GM23338 (cell line): ENCODE measurements around the gene USP2. TPM values are rescaled to one million over a fixed set of nuclear protein-coding genes. Genes with fewer than 3 reads are reported as not detected.
A peak's percentile ranks its signal among the peaks of the same experiment; 100 is the strongest.

ENCODE experiments used
- ATAC-seq: fragments of 200-7000 bp; cut with Tn5 transposase; 3 replicates; pipeline ENCODE4 v1.9.1; 2020
- DNase-seq: peaks from one replicate; pipeline ENCODE4 v3.0.0-alpha.2; 2015; ENCODE audit warnings: low spot score
- H2AFZ ChIP-seq: fragments of 200-600 bp; sonication (generic); 2 replicates; pipeline ENCODE4 v1.8.0; 2016; ENCODE audit warnings: antibody characterized with exemption, mild to moderate bottlenecking, moderate library complexity
- H3F3A ChIP-seq: fragments of 200-600 bp; sonication (generic); replicated peaks from 2 replicates; pipeline ENCODE4 v1.8.0; 2017; ENCODE audit warnings: antibody characterized with exemption, mixed run types, low read depth
- H3K27ac ChIP-seq: fragments of 200-600 bp; sonication (generic); 2 replicates; pipeline ENCODE4 v1.6.1; 2016; ENCODE audit warnings: low read depth
- H3K27me3 ChIP-seq: fragments of 200-600 bp; sonication (generic); 2 replicates; pipeline ENCODE4 v1.8.0; 2016; ENCODE audit warnings: mild to moderate bottlenecking, mixed run types, moderate library complexity; ENCODE audit not compliant: insufficient read depth
- H3K36me3 ChIP-seq: fragments of 200-600 bp; sonication (generic); 2 replicates; pipeline ENCODE4 v1.8.0; 2016; ENCODE audit warnings: mild to moderate bottlenecking; ENCODE audit not compliant: insufficient read depth
- H3K4me1 ChIP-seq: fragments of 200-600 bp; sonication (generic); 2 replicates; pipeline ENCODE4 v1.8.0; 2016; ENCODE audit warnings: mild to moderate bottlenecking, moderate library complexity; ENCODE audit not compliant: insufficient read depth
- H3K4me2 ChIP-seq: fragments of 200-600 bp; sonication (generic); 2 replicates; pipeline ENCODE4 v1.7.1; 2017; ENCODE audit warnings: mixed run types
- H3K4me3 ChIP-seq: fragments of 200-600 bp; sonication (generic); 2 replicates; pipeline ENCODE4 v1.6.1; 2016; ENCODE audit warnings: mixed run types
- H3K79me2 ChIP-seq: fragments of 200-600 bp; sonication (generic); replicated peaks from 2 replicates; pipeline ENCODE4 v1.8.0; 2017; ENCODE audit warnings: mild to moderate bottlenecking; ENCODE audit not compliant: insufficient read depth
- H3K9me2 ChIP-seq: fragments of 200-600 bp; sonication (generic); 2 replicates; pipeline ENCODE4 v1.8.0; 2017; ENCODE audit not compliant: insufficient read depth
- H4K20me1 ChIP-seq: fragments of 200-600 bp; sonication (generic); replicated peaks from 2 replicates; pipeline ENCODE4 v1.8.0; 2017; ENCODE audit warnings: mild to moderate bottlenecking; ENCODE audit not compliant: insufficient read depth
- H3K27ac Mint-ChIP-seq: 2 replicates; pipeline ENCODE4 v1.8.0; 2020; ENCODE audit warnings: inconsistent platforms, mild to moderate bottlenecking, moderate library complexity, mixed read lengths
- H3K27me3 Mint-ChIP-seq: 3 replicates; pipeline ENCODE4 v1.8.0; 2022; ENCODE audit warnings: low read depth, mild to moderate bottlenecking, moderate library complexity, mixed read lengths, inconsistent platforms; ENCODE audit not compliant: insufficient read depth, poor library complexity
- H3K36me3 Mint-ChIP-seq: 3 replicates; pipeline ENCODE4 v1.8.0; 2021; ENCODE audit warnings: low read depth, mild to moderate bottlenecking, inconsistent platforms, moderate library complexity, mixed read lengths
- H3K4me1 Mint-ChIP-seq: 3 replicates; pipeline ENCODE4 v1.8.0; 2020; ENCODE audit warnings: mild to moderate bottlenecking, inconsistent platforms, mixed read lengths
- H3K4me3 Mint-ChIP-seq: 3 replicates; pipeline ENCODE4 v1.8.0; 2021; ENCODE audit warnings: moderate library complexity, mild to moderate bottlenecking, inconsistent platforms, mixed read lengths
- H3K9me3 Mint-ChIP-seq: 3 replicates; pipeline ENCODE4 v1.8.0; 2020; ENCODE audit warnings: moderate library complexity, mild to moderate bottlenecking, inconsistent platforms, mixed read lengths
- EZH2phosphoT487 ChIP-seq: fragments of 200-600 bp; sonication (generic); IDR thresholded peaks from one replicate; pipeline ENCODE4 v1.8.1; 2018; ENCODE audit warnings: antibody characterized with exemption; ENCODE audit not compliant: unreplicated experiment
- NANOG ChIP-seq: IDR thresholded peaks from 2 replicates; pipeline ENCODE4 v1.6.1; 2016; ENCODE audit warnings: antibody characterized with exemption, borderline replicate concordance
- REST ChIP-seq: IDR thresholded peaks from one replicate; pipeline ENCODE4 v1.6.1; 2018; ENCODE audit warnings: antibody characterized with exemption; ENCODE audit not compliant: unreplicated experiment
- ZNF462 ChIP-seq: fragments of 250-450 bp; sonication (Bioruptor Pico); IDR thresholded peaks from 2 replicates; pipeline ENCODE4 v1.5.0; 2020; ENCODE audit warnings: mild to moderate bottlenecking, moderate library complexity
- polyA plus RNA-seq: library from polyadenylated mRNA; unstranded; fragments of >200 nt; fragmentation: Nextera tagmentation; extraction: Ambion mirVana; gene quantifications from 2 replicates; pipeline ENCODE4 v1.2.1, GENCODE V29; 2016
- total RNA-seq: library from RNA; depleted of rRNA; stranded (reverse); fragments of >200 nt; shearing (Covaris generic); gene quantifications from 2 replicates; pipeline ENCODE4 v1.2.3, GENCODE V29; 2014
- TF ChIP-seq, protein P1 (sequence below), 2 experiments: fragments of 200-600 bp in 1 of 2; sonication (generic) in 1 of 2; conservative IDR thresholded peaks; 2 replicates each; pipeline versions ENCODE4 v1.5.1 to v1.6.1; 2016 to 2017; ENCODE audit warnings: antibody characterized with exemption in 2 of 2, low read depth in 2 of 2, mild to moderate bottlenecking in 2 of 2, moderate library complexity in 1 of 2

Gene USP2
- total and polyA plus RNA-seq, 2 experiments from 2014 or later = 4.9 to 5.0 TPM

DNA sequence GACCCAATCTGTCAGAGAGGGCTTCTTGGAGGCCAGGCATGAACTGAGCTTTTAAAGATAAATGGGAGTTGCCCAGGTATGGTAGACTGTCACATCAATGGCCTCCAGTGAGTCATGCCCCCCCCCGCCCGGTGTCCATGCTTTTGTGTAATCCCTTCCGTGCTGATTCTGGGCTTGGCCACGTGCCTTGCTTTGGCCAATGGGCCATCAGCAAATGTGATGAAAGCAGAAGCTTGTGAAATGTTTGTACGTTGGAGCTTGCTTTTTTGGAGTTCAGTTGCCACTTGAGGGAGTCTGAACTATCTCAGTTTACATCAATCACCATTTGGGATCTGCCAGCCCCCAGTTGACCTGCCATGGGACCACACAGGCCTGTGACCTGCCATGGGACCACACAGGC, 45.8 kb upstream of the USP2 start (continued):
- TF ChIP-seq ZNF462 (no peak), EZH2phosphoT487 (no peak), REST (no peak), NANOG (no peak)

DNA sequence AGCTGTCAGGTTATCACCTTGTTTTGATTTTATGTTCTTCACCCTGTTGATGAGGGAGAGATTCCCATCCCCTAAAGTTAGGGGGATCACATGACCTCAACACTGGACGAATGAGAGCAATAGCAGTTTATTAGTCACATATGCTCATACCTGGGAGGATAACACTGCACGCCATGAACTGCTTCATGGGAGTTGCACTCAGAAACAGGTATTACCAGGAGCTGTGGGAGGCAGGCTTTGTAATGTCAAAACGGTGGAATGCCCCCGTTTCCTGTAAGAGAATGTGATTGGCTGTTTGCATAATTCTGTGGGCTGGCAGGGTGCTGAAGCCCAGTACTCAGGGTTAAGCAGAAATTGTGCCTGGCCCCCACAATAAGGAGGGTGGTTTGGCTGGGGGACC, 44.7 kb upstream of the USP2 start:
- peaks cover 43% of the 10 kb centered on the region for H3K4me1 Mint-ChIP-seq
- TF ChIP-seq, protein P1, sequence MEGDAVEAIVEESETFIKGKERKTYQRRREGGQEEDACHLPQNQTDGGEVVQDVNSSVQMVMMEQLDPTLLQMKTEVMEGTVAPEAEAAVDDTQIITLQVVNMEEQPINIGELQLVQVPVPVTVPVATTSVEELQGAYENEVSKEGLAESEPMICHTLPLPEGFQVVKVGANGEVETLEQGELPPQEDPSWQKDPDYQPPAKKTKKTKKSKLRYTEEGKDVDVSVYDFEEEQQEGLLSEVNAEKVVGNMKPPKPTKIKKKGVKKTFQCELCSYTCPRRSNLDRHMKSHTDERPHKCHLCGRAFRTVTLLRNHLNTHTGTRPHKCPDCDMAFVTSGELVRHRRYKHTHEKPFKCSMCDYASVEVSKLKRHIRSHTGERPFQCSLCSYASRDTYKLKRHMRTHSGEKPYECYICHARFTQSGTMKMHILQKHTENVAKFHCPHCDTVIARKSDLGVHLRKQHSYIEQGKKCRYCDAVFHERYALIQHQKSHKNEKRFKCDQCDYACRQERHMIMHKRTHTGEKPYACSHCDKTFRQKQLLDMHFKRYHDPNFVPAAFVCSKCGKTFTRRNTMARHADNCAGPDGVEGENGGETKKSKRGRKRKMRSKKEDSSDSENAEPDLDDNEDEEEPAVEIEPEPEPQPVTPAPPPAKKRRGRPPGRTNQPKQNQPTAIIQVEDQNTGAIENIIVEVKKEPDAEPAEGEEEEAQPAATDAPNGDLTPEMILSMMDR (conservative IDR thresholded peaks at IDR 0.05; ENCODE audit: low read depth in 2 of 2) = no peak

More for the DNA sequence above, 44.7 kb upstream of the USP2 start:
- H3K36me3 ChIP-seq = 0 out of 2 replicates have a peak, but pooled peaks cover 4% of the 10 kb centered on the region
- peaks cover 23% of the 10 kb centered on the region; the same call in 1 of the 2 replicates for H3K4me1 ChIP-seq
- Mint-ChIP-seq H3K4me3 (no peak overlapping the region), H3K36me3 (peaks cover 15% of the 10 kb centered on the region), H3K27me3 (peaks cover 26% of the 10 kb centered on the region), H3K9me3 (peaks cover 3% of the 10 kb centered on the region; the same call in 1 of the 3 replicates), H3K27ac (no peak overlapping the region; the same call in 1 of the 2 replicates)
- no peaks in the 10 kb centered on the region for H4K20me1 ChIP-seq
- H3K9me2 ChIP-seq = peaks cover 3% of the 10 kb centered on the region; the same call in 1 of the 2 replicates
- 0 out of 2 replicates have a peak overlapping the region, but pooled peaks have one; percentile 43 for H3K27ac ChIP-seq
- peaks cover 24% of the 10 kb centered on the region for H3K79me2 ChIP-seq
- ATAC-seq (no peak), DNase-seq (peak; percentile 63)
- H3F3A ChIP-seq = 0 out of 2 replicates have a peak, but pooled peaks cover 8% of the 10 kb centered on the region
- 0 out of 2 replicates have a peak, but pooled peaks cover 3% of the 10 kb centered on the region for H3K27me3 ChIP-seq
- no peak overlapping the region for H2AFZ ChIP-seq
- H3K4me3 ChIP-seq = no peak overlapping the region
- H3K4me2 ChIP-seq = 0 out of 2 replicates have a peak overlapping the region, but pooled peaks have one; percentile 46
